K562 (cell line): ENCODE results near the gene SLC25A48. TPM values are rescaled to one million over a fixed set of nuclear protein-coding genes. Genes with fewer than 3 reads are reported as not detected.

Source experiments
- ATAC-seq: fragments of 200-7000 bp; cut with Tn5 transposase; 3 replicates; pipeline ENCODE4 v1.9.1; 2020; ENCODE audit warnings: moderate library complexity
- BruUV-seq: library from RNA; stranded (reverse); fragments of 400-500 nt; replicated peaks from 2 replicates; lab custom pipeline; 2021; lab: Mats Ljungman, UMichigan
- CTCF ChIA-PET: fragments of 300-600 bp; formaldehyde crosslinking; extraction: SDS; loops from one replicate; lab custom pipeline; 2021; ENCODE audit warnings: low intra/inter-chr PET ratio; lab: Yijun Ruan, JAX
- POLR2A ChIA-PET: fragments of 300-600, 350-650 bp; sonication (Branson Sonifier 250); formaldehyde crosslinking; extraction: SDS; loops from one replicate; lab custom pipeline; 2021; ENCODE audit warnings: antibody characterized with exemption, inconsistent platforms; lab: Yijun Ruan, JAX
- DNase-seq, 4 experiments: peaks; one replicate each; pipeline versions ENCODE4 v3.0.0 to v3.0.0-alpha.2; 2011 to 2018; ENCODE audit warnings: low spot score in 3 of 4, mixed read lengths in 3 of 4; ENCODE audit errors: extremely low read depth in 1 of 4
- FAIRE-seq: peaks from 2 replicates; lab custom pipeline; 2011; peaks lifted over from hg19 to GRCh38; lab: Jason Lieb, UNC
- H2AFZ ChIP-seq: 2 replicates; pipeline ENCODE4 v1.6.0; 2011; ENCODE audit warnings: low read depth, low read length, control low read depth, inconsistent platforms
- H3K27ac ChIP-seq: fragments of 200-600 bp; 3 replicates; pipeline ENCODE4 v1.8.0; 2011; ENCODE audit warnings: low read depth, mild to moderate bottlenecking, control low read depth, inconsistent platforms, low read length, moderate library complexity, mixed read lengths; ENCODE audit errors: extremely low read depth
- H3K27me3 ChIP-seq, 2 experiments: fragments of 300-600 bp in 1 of 2; 2 replicates in 1 of 2; 3 replicates in 1 of 2; pipeline versions ENCODE4 v1.6.0 to v1.8.0; 2011; ENCODE audit warnings: inconsistent platforms in 2 of 2, low read length in 2 of 2, mild to moderate bottlenecking in 1 of 2, mixed read lengths in 1 of 2, moderate library complexity in 1 of 2; ENCODE audit not compliant: control insufficient read depth in 2 of 2, insufficient read depth in 2 of 2
- H3K36me3 ChIP-seq: fragments of 300-600 bp; 3 replicates; pipeline ENCODE4 v1.8.0; 2011; ENCODE audit warnings: mild to moderate bottlenecking, low read length, inconsistent platforms; ENCODE audit not compliant: control insufficient read depth, insufficient read depth
- H3K4me1 ChIP-seq, 2 experiments: fragments of 200-600 bp in 1 of 2; replicated peaks in 1 of 2; 2 replicates in 1 of 2; 3 replicates in 1 of 2; pipeline versions ENCODE4 v1.5.1 to v1.8.0; 2011; ENCODE audit warnings: inconsistent platforms in 2 of 2, low read length in 2 of 2, mild to moderate bottlenecking in 1 of 2, mixed read lengths in 1 of 2, moderate library complexity in 1 of 2; ENCODE audit not compliant: control insufficient read depth in 2 of 2, insufficient read depth in 2 of 2
- H3K4me2 ChIP-seq: 2 replicates; pipeline ENCODE4 v1.6.1; 2011; ENCODE audit warnings: low read length, control low read depth, inconsistent platforms, mixed read lengths; ENCODE audit not compliant: insufficient read depth
- H3K4me3 ChIP-seq: fragments of 200-600 bp; sonication (generic), shearing (Covaris generic); 2 replicates; pipeline ENCODE4 v1.5.1; 2016; ENCODE audit warnings: control low read depth, inconsistent platforms
- H3K79me2 ChIP-seq: fragments of 200-600 bp; 3 replicates; pipeline ENCODE4 v1.8.0; 2011; ENCODE audit warnings: low read length, inconsistent platforms; ENCODE audit not compliant: control insufficient read depth, insufficient read depth
- H3K9ac ChIP-seq, 2 experiments: 2 replicates each; pipeline versions ENCODE4 v1.6.0 to v1.6.1; 2011; ENCODE audit warnings: low read depth in 2 of 2, low read length in 2 of 2, control low read depth in 1 of 2, inconsistent platforms in 1 of 2, mild to moderate bottlenecking in 1 of 2, mixed read lengths in 1 of 2; ENCODE audit not compliant: insufficient read depth in 1 of 2
- H3K9me1 ChIP-seq: one replicate; pipeline ENCODE4 v1.6.0; 2011; ENCODE audit warnings: inconsistent platforms, mild to moderate bottlenecking, low read length, moderate library complexity; ENCODE audit not compliant: control insufficient read depth, insufficient read depth
- H3K9me3 ChIP-seq: replicated peaks from 2 replicates; pipeline ENCODE4 v1.5.1; 2011; ENCODE audit warnings: low read depth, low read length, inconsistent platforms; ENCODE audit not compliant: control insufficient read depth, insufficient read depth
- H4K20me1 ChIP-seq: replicated peaks from 2 replicates; pipeline ENCODE4 v1.6.1; 2011; ENCODE audit warnings: low read length, inconsistent platforms, mixed read lengths; ENCODE audit not compliant: control insufficient read depth, insufficient read depth
- CBX3 ChIP-seq, 2 experiments: IDR thresholded peaks; 1 replicate in 1 of 2; 2 replicates in 1 of 2; pipeline ENCODE4 v1.6.1; 2012; ENCODE audit warnings: inconsistent platforms in 2 of 2, low read length in 2 of 2, borderline replicate concordance in 1 of 2, control low read depth in 1 of 2
- EGR1 ChIP-seq: fragments of 450-650 bp; conservative IDR thresholded peaks from 2 replicates; pipeline ENCODE4 v1.6.1; 2017; ENCODE audit warnings: mild to moderate bottlenecking
- NR2C2 ChIP-seq, 2 experiments: fragments of 200-800 bp in 1 of 2; sonication (Bioruptor generic) in 1 of 2; sonication (generic) in 1 of 2; formaldehyde crosslinking in 1 of 2; IDR thresholded peaks; 2 replicates each; pipeline versions ENCODE4 v1.6.1 to v1.8.0; 2016 to 2022; ENCODE audit warnings: mild to moderate bottlenecking in 1 of 2, missing compliant biosample characterization in 1 of 2, missing genetic modification characterization in 1 of 2, missing genetic modification reagents in 1 of 2
- RBM14 ChIP-seq: fragments of 200-400 bp; formaldehyde crosslinking; IDR thresholded peaks from 2 replicates; pipeline ENCODE4 v1.6.1; 2018; ENCODE audit warnings: low read depth, mild to moderate bottlenecking, low read length, moderate library complexity, borderline replicate concordance; ENCODE audit not compliant: insufficient read depth
- RUNX1 ChIP-seq: sonication (generic); IDR thresholded peaks from 2 replicates; pipeline ENCODE4 v1.6.1; 2016; ENCODE audit warnings: antibody characterized with exemption, low read depth
- WGBS: fragments of 100-300 bp; shearing (Covaris generic); methylation state at CpG from one replicate; pipeline ENCODE4 v1.1.6; 2016; ENCODE audit warnings: low coverage, mixed read lengths; ENCODE audit not compliant: insufficient coverage; ENCODE audit errors: missing lambda C conversion rate; 5-methylcytosine and 5-hydroxymethylcytosine counted together
- in situ Hi-C: fragments of 300-500 bp; cut with MboI; formaldehyde crosslinking; loops from 4 replicates; pipeline ENCODE4 v1.15.0; 2018; ENCODE audit warnings: inconsistent platforms, mixed read lengths
- intact Hi-C: fragments of 100-400 bp; cut with micrococcal nuclease; formaldehyde crosslinking; loops from 2 replicates; pipeline ENCODE4 v1.14.2; 2022
- polyA plus RNA-seq, 8 experiments: library from polyadenylated mRNA; depleted of rRNA in 4 of 8; stranded (reverse) in 5 of 8; unstranded in 3 of 8; fragments of >200 nt; fragmentation: Nextera tagmentation in 2 of 8; fragmentation: Illumina TruSeq in 1 of 8; extraction: Ambion mirVana in 2 of 8; extraction: Trizol in 1 of 8; gene quantifications; 2 replicates each; pipeline versions ENCODE4 v1.2.1 to v1.2.3, GENCODE V29; 2011 to 2014; ENCODE audit warnings: inconsistent platforms in 1 of 8, missing spikeins in 1 of 8
- total RNA-seq, 7 experiments: library from RNA; depleted of rRNA in 6 of 7; stranded (reverse); fragments of >200 nt in 6 of 7; fragmentation: Illumina TruSeq in 2 of 7; extraction: Trizol in 2 of 7; gene quantifications; 2 replicates each; pipeline versions ENCODE4 v1.2.1 to v1.2.3, GENCODE V29; 2011 to 2021; ENCODE audit warnings: low replicate concordance in 1 of 7
- TF ChIP-seq, protein P1 (sequence below), 2 experiments: IDR thresholded peaks in 1 of 2; conservative IDR thresholded peaks in 1 of 2; 2 replicates each; pipeline ENCODE4 v1.6.1; 2016; ENCODE audit warnings: low read depth in 2 of 2, mild to moderate bottlenecking in 1 of 2, missing compliant biosample characterization in 1 of 2, missing genetic modification characterization in 1 of 2, moderate library complexity in 1 of 2

SLC25A48 gene
- total and polyA plus RNA-seq, 9 of the 15 experiments (the other 6 are each of a cell fraction or from before 2014, with no cell fraction given): 0.08 to 0.35 (median 0.23) TPM; not detected in 1

DNA sequence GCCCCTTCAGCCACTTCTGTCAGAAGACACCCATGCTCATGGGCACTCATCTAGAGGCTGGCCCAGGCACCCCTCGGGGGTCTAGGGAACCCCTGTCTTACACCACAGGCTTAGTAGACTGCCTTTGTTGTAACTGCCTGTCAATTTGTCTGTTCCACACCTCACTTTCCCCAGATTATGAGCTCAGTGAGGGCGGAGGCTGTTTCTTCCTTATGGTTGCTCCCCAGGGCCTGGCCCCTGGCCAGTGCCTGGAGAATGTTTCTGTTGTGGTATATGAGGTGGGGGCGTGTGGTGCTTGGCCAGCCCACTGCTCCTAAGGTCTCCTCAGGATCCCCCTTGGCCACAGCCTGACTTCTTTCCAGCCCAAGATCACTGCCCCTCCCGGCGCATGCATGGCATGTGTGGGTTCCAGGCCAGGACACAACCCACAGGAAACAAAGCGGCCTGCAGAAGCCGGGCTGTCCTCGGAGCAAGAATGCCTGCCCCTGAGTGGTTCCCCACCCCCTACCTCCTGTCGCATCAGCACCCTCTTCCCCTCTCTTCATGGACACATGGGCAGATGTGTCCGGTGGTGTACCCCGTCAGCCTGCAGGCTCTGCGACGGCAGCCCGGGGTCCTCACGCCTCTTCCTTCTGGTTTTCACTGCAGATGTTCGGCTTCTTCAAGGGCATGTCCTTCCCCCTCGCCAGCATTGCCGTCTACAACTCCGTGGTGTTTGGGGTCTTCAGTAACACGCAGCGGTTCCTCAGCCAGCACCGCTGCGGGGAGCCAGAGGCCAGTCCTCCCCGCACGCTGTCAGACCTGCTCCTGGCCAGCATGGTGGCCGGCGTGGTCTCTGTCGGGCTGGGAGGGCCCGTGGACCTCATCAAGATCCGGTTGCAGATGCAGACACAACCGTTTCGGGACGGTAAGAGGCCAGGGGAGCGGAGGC, 17.7 kb downstream of the SLC25A48 start:
- in situ Hi-C loops: no loop called here
- no peak for FAIRE-seq
- WGBS: 1% methylated on average over 23 of the region's 34 CpGs

GRCh38 chr5:135857630-135858311, 23.3 kb downstream of the SLC25A48 start:
- no peak overlapping the region for H3K9ac ChIP-seq
- peaks cover under 1 to 12% of the 10 kb centered on the region in 2 experiments; a peak in 4 of 5 replicates for H3K27me3 ChIP-seq
- H3K4me3 ChIP-seq: no peak overlapping the region
- FAIRE-seq (no peak), ATAC-seq (no peak), DNase-seq (no peak)
- H3K4me1 ChIP-seq: no peaks in the 10 kb centered on the region
- CTCF ChIA-PET: no interaction called here
- H3K27ac ChIP-seq: no peak overlapping the region
- intact Hi-C loops (no loop called here), in situ Hi-C loops (no loop called here)
- no TSS peak for BruUV-seq
- 0% methylated on average over 2 of the region's 2 CpGs for WGBS
- H3K9me1 ChIP-seq: no peaks in the 10 kb centered on the region
- no peak overlapping the region for H2AFZ ChIP-seq
- no peak for TF ChIP-seq RBM14
- TF ChIP-seq RUNX1: no peak
- no peak for TF ChIP-seq CBX3 (IDR thresholded peaks at IDR 0.05; ENCODE audit: borderline replicate concordance in 1 of 2, low read length in 2 of 2)
- TF ChIP-seq, protein P1, sequence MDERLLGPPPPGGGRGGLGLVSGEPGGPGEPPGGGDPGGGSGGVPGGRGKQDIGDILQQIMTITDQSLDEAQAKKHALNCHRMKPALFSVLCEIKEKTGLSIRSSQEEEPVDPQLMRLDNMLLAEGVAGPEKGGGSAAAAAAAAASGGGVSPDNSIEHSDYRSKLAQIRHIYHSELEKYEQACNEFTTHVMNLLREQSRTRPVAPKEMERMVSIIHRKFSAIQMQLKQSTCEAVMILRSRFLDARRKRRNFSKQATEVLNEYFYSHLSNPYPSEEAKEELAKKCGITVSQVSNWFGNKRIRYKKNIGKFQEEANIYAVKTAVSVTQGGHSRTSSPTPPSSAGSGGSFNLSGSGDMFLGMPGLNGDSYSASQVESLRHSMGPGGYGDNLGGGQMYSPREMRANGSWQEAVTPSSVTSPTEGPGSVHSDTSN (CRISPR knock-in tag; IDR thresholded peaks at IDR 0.05; ENCODE audit: low read depth): no peak
- TF ChIP-seq, protein P1 (tag; conservative IDR thresholded peaks at IDR 0.05; ENCODE audit: low read depth): no peak
- TF ChIP-seq NR2C2 (CRISPR knock-in tag; IDR thresholded peaks at IDR 0.05): no peak
- TF ChIP-seq NR2C2 (tag; IDR thresholded peaks at IDR 0.05): no peak
- POLR2A ChIA-PET: no interaction called here
- no peaks in the 10 kb centered on the region for H3K36me3 ChIP-seq
- H3K79me2 ChIP-seq: no peaks in the 10 kb centered on the region
- no peaks in the 10 kb centered on the region for H3K9me3 ChIP-seq
- H4K20me1 ChIP-seq: no peaks in the 10 kb centered on the region
- H3K4me2 ChIP-seq: no peak overlapping the region

More for the DNA sequence above, 17.7 kb downstream of the SLC25A48 start:
- Histone ChIP-seq H3K36me3 (no peaks in the 10 kb centered on the region), H3K27me3 (peaks cover 17 to 50% of the 10 kb centered on the region in 2 experiments; a peak in 4 of 5 replicates), H3K9ac (no peak overlapping the region), H3K79me2 (no peaks in the 10 kb centered on the region), H3K9me3 (no peaks in the 10 kb centered on the region), H3K4me2 (no peak overlapping the region), H2AFZ (no peak overlapping the region), H3K4me3 (no peak overlapping the region), H3K27ac (no peak overlapping the region), H3K9me1 (no peaks in the 10 kb centered on the region), H3K4me1 (no peaks in the 10 kb centered on the region), H4K20me1 (peaks cover 3% of the 10 kb centered on the region; the same call in 1 of the 2 replicates)
- intact Hi-C loops: no loop called here
- no peak for ATAC-seq
- TF ChIP-seq EGR1: no peak
- CTCF ChIA-PET: no interaction called here
- no peak for DNase-seq
- no TSS peak for BruUV-seq
- POLR2A ChIA-PET: no interaction called here
